Activated CD4-positive, alpha-beta T cell treated with anti-CD3 and anti-CD28 coated beads, Interleukin-2, amount 10 ng/mL, durations not matched to agents 24 days and 14 days (primary cell): ENCODE data around the gene TMEM231. TPM values are rescaled to one million over a fixed set of nuclear protein-coding genes. Genes with fewer than 3 reads are reported as not detected.

ENCODE experiments used
- DNase-seq: peaks from one replicate; pipeline ENCODE4 v3.0.0; 2022
- H3K27ac Mint-ChIP-seq: one replicate; pipeline ENCODE4 v1.8.0; 2022; ENCODE audit warnings: mild to moderate bottlenecking, mixed read lengths
- H3K27me3 Mint-ChIP-seq: one replicate; pipeline ENCODE4 v1.8.0; 2022; ENCODE audit warnings: mixed read lengths
- H3K36me3 Mint-ChIP-seq: one replicate; pipeline ENCODE4 v1.8.0; 2022; ENCODE audit warnings: low read depth, mild to moderate bottlenecking, mixed read lengths
- H3K4me1 Mint-ChIP-seq: one replicate; pipeline ENCODE4 v1.8.0; 2021; ENCODE audit warnings: mixed read lengths
- H3K4me3 Mint-ChIP-seq: one replicate; pipeline ENCODE4 v1.8.0; 2022; ENCODE audit warnings: mild to moderate bottlenecking, moderate library complexity, mixed read lengths
- H3K9me3 Mint-ChIP-seq: one replicate; pipeline ENCODE4 v1.8.0; 2021; ENCODE audit warnings: mixed read lengths
- intact Hi-C: fragments of 100-400 bp; cut with micrococcal nuclease; formaldehyde crosslinking; loops from one replicate; pipeline ENCODE4 v1.15.1; 2023
- total RNA-seq: library from RNA; stranded (reverse); gene quantifications from 2 replicates; pipeline ENCODE4 v1.2.3, GENCODE V29; 2022

Gene TMEM231
- total RNA-seq, 1 donor from 2014 or later: 4.4 TPM

DNA sequence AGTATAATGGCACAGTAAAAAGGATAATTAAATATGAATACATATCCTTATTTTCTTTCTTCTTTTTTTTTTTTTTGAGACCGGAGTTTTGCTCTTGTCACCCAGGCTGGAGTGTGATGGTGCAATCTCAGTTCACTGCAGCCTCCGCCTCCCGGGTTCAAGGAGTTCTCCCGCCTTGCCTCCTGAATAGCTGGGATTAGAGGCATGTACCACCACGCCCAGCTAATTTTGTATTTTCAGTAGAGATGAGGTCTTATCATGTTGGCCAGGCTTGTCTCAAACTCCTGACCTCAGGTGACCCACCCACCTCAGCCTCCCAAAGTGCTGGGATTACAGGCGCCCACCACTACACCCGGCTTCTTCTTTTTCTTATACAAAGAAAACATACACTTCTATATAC is 22.2 kb upstream of the TMEM231 start:
- H3K9me3 Mint-ChIP-seq: no peaks in the 10 kb centered on the region
- peaks cover 36% of the 10 kb centered on the region for H3K36me3 Mint-ChIP-seq
- H3K27me3 Mint-ChIP-seq: no peaks in the 10 kb centered on the region
- H3K4me1 Mint-ChIP-seq: peaks cover 8% of the 10 kb centered on the region
- no peak overlapping the region for H3K4me3 Mint-ChIP-seq
- no peak overlapping the region for H3K27ac Mint-ChIP-seq
- no peak for DNase-seq
- intact Hi-C loops: no loop called here

DNA sequence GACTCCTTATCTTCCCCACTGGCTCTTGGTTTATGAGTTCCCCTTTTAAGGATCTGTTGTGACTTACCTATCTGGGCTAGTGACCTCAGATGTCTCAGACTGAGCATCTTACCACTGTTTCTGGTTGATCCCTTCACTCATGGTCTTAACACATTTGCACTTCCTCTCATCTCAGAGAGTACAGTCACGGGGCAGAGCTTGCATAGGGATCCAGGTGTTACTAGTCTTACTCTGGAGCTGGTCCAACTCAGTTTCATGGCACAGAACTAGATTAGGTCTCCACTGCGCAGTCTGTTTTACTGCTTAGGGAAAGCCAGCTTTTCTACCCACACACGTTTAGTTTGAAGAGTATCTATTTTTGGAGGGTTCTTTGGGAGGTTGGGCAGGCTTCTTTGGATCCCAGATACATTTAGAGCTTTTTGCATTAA is 20.3 kb upstream of the TMEM231 start:
- no peak for DNase-seq
- Mint-ChIP-seq H3K27me3 (no peaks in the 10 kb centered on the region), H3K9me3 (no peaks in the 10 kb centered on the region), H3K27ac (no peak overlapping the region), H3K36me3 (peaks cover 47% of the 10 kb centered on the region), H3K4me3 (no peak overlapping the region), H3K4me1 (peaks cover 8% of the 10 kb centered on the region)
- intact Hi-C loops: no loop called here

GRCh38 chr16:75575958-75576357 is 19.9 kb upstream of the TMEM231 start:
- intact Hi-C loops: no loop called here
- Mint-ChIP-seq H3K4me3 (no peak overlapping the region), H3K27me3 (no peaks in the 10 kb centered on the region), H3K4me1 (peaks cover 8% of the 10 kb centered on the region), H3K36me3 (peaks cover 50% of the 10 kb centered on the region), H3K9me3 (no peaks in the 10 kb centered on the region), H3K27ac (no peak overlapping the region)
- DNase-seq: no peak

DNA sequence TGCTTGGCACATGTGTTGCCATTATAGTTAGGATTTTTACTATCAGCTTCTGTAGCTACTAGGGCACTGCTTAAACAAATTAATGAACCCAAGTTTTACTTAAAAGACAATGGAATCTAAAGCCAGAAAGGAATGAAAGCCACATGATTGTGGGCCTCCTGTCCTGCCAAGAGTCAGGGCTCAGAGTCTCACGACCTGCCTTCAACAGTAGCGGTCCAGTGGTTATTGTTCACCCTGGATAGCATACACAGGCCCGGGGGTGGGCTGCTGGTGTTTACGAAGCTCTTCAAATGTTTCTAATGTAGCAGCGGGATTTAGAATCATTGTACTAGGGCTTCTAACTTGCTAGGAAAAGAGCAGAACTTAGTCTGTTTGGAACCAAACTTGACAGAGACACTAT is 17.9 kb upstream of the TMEM231 start:
- intact Hi-C loops: no loop called here
- Mint-ChIP-seq H3K27me3 (no peaks in the 10 kb centered on the region), H3K9me3 (no peaks in the 10 kb centered on the region), H3K4me1 (peaks cover 12% of the 10 kb centered on the region), H3K36me3 (peaks cover 50% of the 10 kb centered on the region), H3K27ac (no peak overlapping the region), H3K4me3 (no peak overlapping the region)
- no peak for DNase-seq

- H3K4me1 Mint-ChIP-seq: peaks cover 7% of the 10 kb centered on the region
- no peak for DNase-seq
- H3K27ac Mint-ChIP-seq: no peak overlapping the region
- intact Hi-C loops: no loop called here
- no peaks in the 10 kb centered on the region for H3K27me3 Mint-ChIP-seq
- H3K36me3 Mint-ChIP-seq: peaks cover 49% of the 10 kb centered on the region
- no peaks in the 10 kb centered on the region for H3K9me3 Mint-ChIP-seq
- H3K4me3 Mint-ChIP-seq: no peak overlapping the region
Measured at GRCh38 chr16:75572864-75573542, 17.0 kb upstream of the TMEM231 start.

DNA sequence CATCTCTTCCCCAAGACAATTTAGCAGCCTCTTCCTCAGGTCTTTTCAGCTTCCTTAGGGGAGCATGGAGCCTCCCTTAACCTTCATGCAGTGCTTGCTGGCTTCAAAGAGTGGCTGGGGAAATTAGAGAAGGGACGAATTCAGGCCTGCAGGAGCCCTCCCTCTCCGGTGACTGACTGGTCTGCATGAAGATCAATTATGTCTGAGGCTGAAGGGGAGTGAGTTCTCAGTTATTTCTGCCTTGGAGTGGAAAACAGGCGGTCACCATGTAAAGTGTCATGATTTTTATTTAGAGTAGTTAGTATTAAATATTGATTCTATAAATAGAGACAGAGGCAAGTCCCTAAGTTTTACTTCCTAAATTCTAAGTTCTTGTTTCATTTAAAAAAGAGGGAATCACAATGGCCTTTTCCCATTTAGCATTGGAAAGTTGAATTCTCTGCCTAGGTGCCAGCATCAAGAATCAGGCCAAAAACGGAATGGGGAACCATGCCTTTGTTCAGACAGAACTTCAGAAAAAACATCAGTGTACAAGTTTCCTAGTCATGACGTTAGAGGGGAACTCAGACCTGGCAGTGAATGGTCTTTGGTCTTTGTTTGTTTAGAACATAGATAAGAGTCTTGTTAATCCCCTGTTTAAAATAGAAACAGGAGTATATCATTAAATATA is 14.5 kb upstream of the TMEM231 start:
- Mint-ChIP-seq H3K9me3 (no peaks in the 10 kb centered on the region), H3K4me3 (no peak overlapping the region), H3K4me1 (peaks cover 21% of the 10 kb centered on the region), H3K27me3 (no peaks in the 10 kb centered on the region), H3K36me3 (peaks cover 41% of the 10 kb centered on the region), H3K27ac (no peak overlapping the region)
- intact Hi-C loops: no loop called here
- DNase-seq: no peak

DNA sequence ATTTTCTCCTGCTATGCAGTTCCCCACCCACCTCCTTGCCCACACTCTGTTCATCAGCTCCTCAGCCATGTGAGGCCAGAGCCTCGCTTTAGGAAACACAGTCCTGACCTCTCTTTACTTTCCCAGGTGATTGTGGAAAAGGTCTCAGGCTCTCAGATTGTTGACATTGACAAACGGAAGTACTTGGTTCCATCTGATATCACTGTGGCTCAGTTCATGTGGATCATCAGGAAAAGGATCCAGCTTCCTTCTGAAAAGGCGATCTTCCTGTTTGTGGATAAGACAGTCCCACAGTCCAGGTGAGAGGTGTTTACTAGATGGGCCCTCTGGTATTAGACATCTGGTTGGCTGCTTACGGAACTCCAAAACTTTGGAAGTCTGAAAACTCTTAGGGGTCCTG is 11.9 kb upstream of the TMEM231 start:
- Mint-ChIP-seq H3K9me3 (no peaks in the 10 kb centered on the region), H3K4me3 (peak overlapping the region; percentile 90), H3K27ac (no peak overlapping the region), H3K36me3 (peaks cover 29% of the 10 kb centered on the region), H3K4me1 (peaks cover 28% of the 10 kb centered on the region), H3K27me3 (peaks cover 9% of the 10 kb centered on the region)
- no peak for DNase-seq
- intact Hi-C loops: no loop called here

GRCh38 chr16:75566758-75567255 is 10.8 kb upstream of the TMEM231 start:
- peaks cover 21% of the 10 kb centered on the region for H3K36me3 Mint-ChIP-seq
- H3K27me3 Mint-ChIP-seq: peaks cover 14% of the 10 kb centered on the region
- H3K9me3 Mint-ChIP-seq: no peaks in the 10 kb centered on the region
- peak overlapping the region; percentile 90 for H3K4me3 Mint-ChIP-seq
- intact Hi-C loops: loop anchor here (1.0 kb wide), 4 partner anchors 11 to 134 kb away; partner anchors contain the start of genes ADAT1, CFDP1, KARS1 and TERF2IP
- DNase-seq: peak; percentile 80
- peak overlapping the region; percentile 73 for H3K27ac Mint-ChIP-seq
- peaks cover 28% of the 10 kb centered on the region for H3K4me1 Mint-ChIP-seq

DNA sequence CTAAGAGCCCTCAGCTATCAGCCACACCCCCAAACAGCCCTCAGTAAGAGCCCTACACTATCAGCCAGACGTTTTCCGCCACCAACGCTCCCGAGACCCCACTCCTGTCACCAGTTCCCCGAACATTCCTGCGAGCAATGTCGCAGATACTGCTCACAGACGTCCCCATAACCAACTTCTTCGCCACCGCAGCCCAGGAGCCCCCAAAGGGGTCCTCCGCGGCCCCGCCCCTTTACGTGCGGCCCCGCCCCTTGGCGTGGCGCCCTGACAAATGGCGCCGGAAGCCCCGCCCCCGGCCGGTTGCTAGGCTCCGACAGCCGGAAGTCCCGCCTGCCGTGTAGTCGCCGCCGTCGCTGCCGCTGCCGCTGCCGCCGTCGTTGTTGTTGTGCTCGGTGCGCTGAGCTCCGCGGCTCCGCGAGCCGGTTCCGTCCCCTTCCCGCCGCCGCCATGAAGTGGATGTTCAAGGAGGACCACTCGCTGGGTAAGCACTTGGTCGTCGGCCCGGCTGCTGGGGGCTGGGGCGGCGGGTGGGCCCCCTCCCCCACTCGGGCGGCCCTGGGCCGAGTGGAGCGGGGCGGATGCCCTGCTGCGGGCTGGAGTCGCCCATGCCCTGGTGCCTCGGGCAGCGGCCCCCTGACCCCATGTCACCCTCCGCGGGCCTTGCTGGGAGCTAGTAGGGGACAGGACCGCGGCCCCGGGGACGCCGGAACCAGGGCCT is 10.1 kb upstream of the TMEM231 start, which contains the start of gene GABARAPL2:
GABARAPL2 (plus strand) TSS at position 340 of the 718 bp plus-strand sequence; CDS start at position 448, 108 bp downstream.
- H3K36me3 Mint-ChIP-seq: peaks cover 18% of the 10 kb centered on the region
- peaks cover 14% of the 10 kb centered on the region for H3K27me3 Mint-ChIP-seq
- peaks cover 28% of the 10 kb centered on the region for H3K4me1 Mint-ChIP-seq
- intact Hi-C loops: loop anchor here (1.0 kb wide), 4 partner anchors 10 to 133 kb away; partner anchors contain the start of genes ADAT1, CFDP1, KARS1 and TERF2IP
- DNase-seq: peak; percentile 98
- H3K4me3 Mint-ChIP-seq: peak within 1 kb of the TSS; percentile 90
- no peaks in the 10 kb centered on the region for H3K9me3 Mint-ChIP-seq
- H3K27ac Mint-ChIP-seq: peak within 1 kb of the TSS; percentile 87

DNA sequence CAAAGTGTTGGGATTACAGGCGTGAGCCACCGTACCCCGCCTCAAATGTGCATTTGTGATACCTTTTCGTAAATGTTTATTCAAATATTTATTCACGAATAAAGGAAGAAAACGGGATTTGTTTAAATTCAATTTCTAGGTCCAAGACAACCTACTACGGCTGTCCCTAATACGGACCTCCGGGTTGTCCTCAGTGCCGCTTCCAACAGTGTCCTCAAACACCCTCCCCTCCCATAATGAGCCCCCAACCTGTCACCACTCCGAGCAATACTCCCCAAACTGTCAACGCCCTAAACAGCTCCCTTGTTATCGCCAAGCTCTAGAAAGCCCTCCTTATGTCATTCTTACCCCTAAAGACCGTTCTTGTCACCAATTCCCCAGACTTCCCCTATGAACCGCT is 9.6 kb upstream of the TMEM231 start:
- no peaks in the 10 kb centered on the region for H3K9me3 Mint-ChIP-seq
- no peak for DNase-seq
- peaks cover 17% of the 10 kb centered on the region for H3K36me3 Mint-ChIP-seq
- H3K4me1 Mint-ChIP-seq: peaks cover 28% of the 10 kb centered on the region
- peak overlapping the region; percentile 90 for H3K4me3 Mint-ChIP-seq
- H3K27ac Mint-ChIP-seq: peak overlapping the region; percentile 87
- peaks cover 14% of the 10 kb centered on the region for H3K27me3 Mint-ChIP-seq
- intact Hi-C loops: loop anchor here (1.0 to 2.0 kb wide), 6 partner anchors 9 to 132 kb away; partner anchors contain the start of genes ADAT1, CFDP1, KARS1 and TERF2IP

DNA sequence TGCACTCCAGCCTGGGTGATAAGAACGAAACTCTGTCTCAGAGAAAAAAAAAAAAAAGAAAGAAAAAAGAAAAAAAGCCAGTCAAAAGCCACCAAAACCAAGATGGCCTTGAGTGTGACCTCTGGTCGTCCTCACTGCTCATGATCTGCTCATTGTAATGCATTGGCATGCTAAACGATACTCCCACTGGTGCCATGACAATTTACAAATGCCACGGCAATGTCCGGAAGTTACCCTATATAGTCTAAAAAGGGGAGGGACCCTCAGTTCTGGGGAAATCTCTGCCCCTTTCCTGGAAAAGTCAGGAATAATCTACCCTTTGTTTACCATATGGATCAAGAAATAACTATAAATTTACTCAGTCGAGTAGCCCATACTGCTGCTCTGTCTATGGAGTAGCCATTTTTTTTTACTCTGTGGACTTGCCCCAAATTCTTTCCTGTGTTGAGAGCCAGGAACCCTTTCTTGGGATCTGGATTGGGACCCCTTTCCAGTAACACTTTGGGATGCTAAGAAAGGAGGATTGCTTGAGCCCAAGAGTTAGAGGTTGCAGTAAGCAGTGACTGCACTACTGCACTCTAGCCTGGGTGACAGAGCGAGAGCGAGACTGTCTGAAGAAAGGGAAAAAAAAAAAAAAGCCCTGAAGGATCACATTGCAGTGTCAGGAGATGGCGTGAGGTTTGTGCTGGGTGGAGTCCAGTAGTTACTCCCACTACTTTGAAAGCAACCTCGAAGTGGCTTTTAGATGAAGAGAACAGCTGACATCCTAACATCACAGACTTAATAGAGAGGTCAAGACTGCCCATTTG is 3.7 kb upstream of the TMEM231 start:
- intact Hi-C loops: loop anchor here (10.0 kb wide), 1 partner anchor 205 kb away; no protein-coding TSS in a partner anchor
- Mint-ChIP-seq H3K4me3 (no peak overlapping the region), H3K27me3 (peaks cover 26% of the 10 kb centered on the region), H3K4me1 (peaks cover 9% of the 10 kb centered on the region), H3K9me3 (no peaks in the 10 kb centered on the region), H3K36me3 (no peaks in the 10 kb centered on the region), H3K27ac (no peak overlapping the region)
- no peak for DNase-seq

GRCh38 chr16:75558846-75559401 is 2.9 kb upstream of the TMEM231 start:
- intact Hi-C loops: loop anchor here (10.0 kb wide), 1 partner anchor 206 kb away; no protein-coding TSS in a partner anchor
- Mint-ChIP-seq H3K4me3 (no peak overlapping the region), H3K27me3 (peaks cover 23% of the 10 kb centered on the region), H3K9me3 (no peaks in the 10 kb centered on the region), H3K27ac (no peak overlapping the region), H3K4me1 (peaks cover 8% of the 10 kb centered on the region), H3K36me3 (no peaks in the 10 kb centered on the region)
- no peak for DNase-seq
